ENCODE measurements around the gene CRACR2A. TPM values are rescaled to one million over a fixed set of nuclear protein-coding genes. Genes with fewer than 3 reads are reported as not detected.

The CRACR2A gene
- total RNA-seq, 2 experiments from 2014 or later: 28.2 to 31.1 TPM

- DNase-seq (ENCODE audit: low spot score): no peak
- BruUV-seq (replicated peaks): no TSS peak
- Histone ChIP-seq H3K4me1 (ENCODE audit: insufficient read depth, low read length, poor library complexity, severe bottlenecking) (no peaks in the 10 kb centered on the region), H3K27ac (ENCODE audit: low read depth, low read length, poor library complexity, severe bottlenecking) (no peak overlapping the region), H3K4me2 (ENCODE audit: low read length) (no peak overlapping the region), H3K79me2 (ENCODE audit: insufficient read depth, low read depth, low read length) (no peaks in the 10 kb centered on the region), H3K4me3 (ENCODE audit: low read depth, low read length, poor library complexity, severe bottlenecking) (no peak overlapping the region), H3K9me2 (ENCODE audit: insufficient read depth, low read length) (no peaks in the 10 kb centered on the region), H4K20me1 (ENCODE audit: insufficient read depth, low read length) (no peaks in the 10 kb centered on the region), H3K36me3 (ENCODE audit: insufficient read depth, low read length) (peaks cover 15% of the 10 kb centered on the region), H2AFZ (ENCODE audit: low read length) (no peak overlapping the region), H3K9me3 (ENCODE audit: low read length) (no peaks in the 10 kb centered on the region)
- CTCF ChIA-PET (ENCODE audit: unreplicated experiment): no interaction called here
- POLR2A ChIA-PET: no interaction called here
- TF ChIP-seq EZH2phosphoT487 (IDR thresholded peaks at IDR 0.05; ENCODE audit: borderline replicate concordance, low read depth, low read length): no peak
- TF ChIP-seq, protein P1, sequence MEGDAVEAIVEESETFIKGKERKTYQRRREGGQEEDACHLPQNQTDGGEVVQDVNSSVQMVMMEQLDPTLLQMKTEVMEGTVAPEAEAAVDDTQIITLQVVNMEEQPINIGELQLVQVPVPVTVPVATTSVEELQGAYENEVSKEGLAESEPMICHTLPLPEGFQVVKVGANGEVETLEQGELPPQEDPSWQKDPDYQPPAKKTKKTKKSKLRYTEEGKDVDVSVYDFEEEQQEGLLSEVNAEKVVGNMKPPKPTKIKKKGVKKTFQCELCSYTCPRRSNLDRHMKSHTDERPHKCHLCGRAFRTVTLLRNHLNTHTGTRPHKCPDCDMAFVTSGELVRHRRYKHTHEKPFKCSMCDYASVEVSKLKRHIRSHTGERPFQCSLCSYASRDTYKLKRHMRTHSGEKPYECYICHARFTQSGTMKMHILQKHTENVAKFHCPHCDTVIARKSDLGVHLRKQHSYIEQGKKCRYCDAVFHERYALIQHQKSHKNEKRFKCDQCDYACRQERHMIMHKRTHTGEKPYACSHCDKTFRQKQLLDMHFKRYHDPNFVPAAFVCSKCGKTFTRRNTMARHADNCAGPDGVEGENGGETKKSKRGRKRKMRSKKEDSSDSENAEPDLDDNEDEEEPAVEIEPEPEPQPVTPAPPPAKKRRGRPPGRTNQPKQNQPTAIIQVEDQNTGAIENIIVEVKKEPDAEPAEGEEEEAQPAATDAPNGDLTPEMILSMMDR (conservative IDR thresholded peaks at IDR 0.05; ENCODE audit: low read length): no peak
- intact Hi-C loops (cut with micrococcal nuclease; ENCODE audit: unreplicated experiment): no loop called here
These were observed 122.8 kb downstream of the CRACR2A start for GRCh38 chr12:3630111-3630510.

DNA sequence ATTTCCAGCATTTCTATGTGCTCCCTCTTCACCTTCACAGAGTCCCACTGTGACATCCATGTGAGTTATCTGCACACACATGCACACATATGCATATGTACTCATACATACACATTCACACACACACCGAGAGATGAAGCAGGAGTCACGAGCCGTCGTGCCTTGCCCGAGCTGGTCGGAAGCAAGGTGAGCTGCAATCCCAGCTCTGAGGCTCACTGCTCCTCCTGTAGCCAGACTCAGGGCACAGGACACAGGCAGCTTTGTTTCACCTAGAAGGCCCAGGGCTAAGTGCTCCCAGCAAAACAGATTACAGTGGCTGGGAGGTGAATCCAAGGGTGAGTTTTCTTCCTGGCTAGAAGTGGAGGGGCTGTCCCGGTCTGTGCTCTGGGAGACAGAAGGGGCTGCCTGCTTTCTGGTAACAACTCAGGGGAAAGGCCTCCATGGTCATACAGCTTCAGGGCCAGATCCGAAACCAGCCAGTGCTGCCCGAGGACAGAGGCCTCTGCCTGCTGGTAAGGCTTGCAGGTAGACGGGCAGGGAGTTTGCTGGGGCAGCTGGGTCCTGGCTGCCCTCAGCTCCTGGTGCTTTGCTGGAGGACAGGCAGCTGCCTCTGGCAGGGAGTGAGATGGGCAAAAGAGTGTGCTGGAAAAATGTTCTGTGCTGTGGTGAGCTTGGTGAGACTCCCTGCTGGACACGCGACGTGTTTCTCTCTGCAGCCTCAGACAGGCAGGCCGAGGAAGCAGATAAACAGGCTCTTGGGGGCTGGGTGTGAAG is 123.7 kb downstream of the CRACR2A start:
- intact Hi-C loops (cut with micrococcal nuclease; ENCODE audit: unreplicated experiment): no loop called here
- H2AFZ ChIP-seq (ENCODE audit: low read length): no peak overlapping the region
- H3K4me1 ChIP-seq (ENCODE audit: insufficient read depth, low read length, poor library complexity, severe bottlenecking): no peaks in the 10 kb centered on the region
- no peaks in the 10 kb centered on the region for H3K9me2 ChIP-seq (ENCODE audit: insufficient read depth, low read length)
- no peaks in the 10 kb centered on the region for H4K20me1 ChIP-seq (ENCODE audit: insufficient read depth, low read length)
- H3K79me2 ChIP-seq (ENCODE audit: insufficient read depth, low read depth, low read length): no peaks in the 10 kb centered on the region
- no peak overlapping the region for H3K4me3 ChIP-seq (ENCODE audit: low read depth, low read length, poor library complexity, severe bottlenecking)
- no TSS peak for BruUV-seq (replicated peaks)
- TF ChIP-seq EZH2phosphoT487 (IDR thresholded peaks at IDR 0.05; ENCODE audit: borderline replicate concordance, low read depth, low read length): no peak
- TF ChIP-seq, protein P1 (conservative IDR thresholded peaks at IDR 0.05; ENCODE audit: low read length): no peak
- ChIA-PET CTCF (ENCODE audit: unreplicated experiment) (no interaction called here), POLR2A (interaction anchor here (0.6 kb wide), 1 partner anchor 9 kb away, joined by 5 read pairs; no protein-coding TSS in a partner anchor)
- H3K9me3 ChIP-seq (ENCODE audit: low read length): no peaks in the 10 kb centered on the region
- H3K27ac ChIP-seq (ENCODE audit: low read depth, low read length, poor library complexity, severe bottlenecking): no peak overlapping the region
- H3K36me3 ChIP-seq (ENCODE audit: insufficient read depth, low read length): peaks cover 15% of the 10 kb centered on the region
- DNase-seq (ENCODE audit: low spot score): no peak
- H3K4me2 ChIP-seq (ENCODE audit: low read length): no peak overlapping the region

- H3K9me3 ChIP-seq (ENCODE audit: low read length): no peaks in the 10 kb centered on the region
- no peak for DNase-seq (ENCODE audit: low spot score)
- no peaks in the 10 kb centered on the region for H3K79me2 ChIP-seq (ENCODE audit: insufficient read depth, low read depth, low read length)
- no TSS peak for BruUV-seq (replicated peaks)
- CTCF ChIA-PET (ENCODE audit: unreplicated experiment): no interaction called here
- peaks cover 15% of the 10 kb centered on the region for H3K36me3 ChIP-seq (ENCODE audit: insufficient read depth, low read length)
- H3K4me3 ChIP-seq (ENCODE audit: low read depth, low read length, poor library complexity, severe bottlenecking): no peak overlapping the region
- no peaks in the 10 kb centered on the region for H3K9me2 ChIP-seq (ENCODE audit: insufficient read depth, low read length)
- no peak overlapping the region for H3K4me2 ChIP-seq (ENCODE audit: low read length)
- intact Hi-C loops (cut with micrococcal nuclease; ENCODE audit: unreplicated experiment): no loop called here
- no peak overlapping the region for H2AFZ ChIP-seq (ENCODE audit: low read length)
- H3K4me1 ChIP-seq (ENCODE audit: insufficient read depth, low read length, poor library complexity, severe bottlenecking): no peaks in the 10 kb centered on the region
- no peaks in the 10 kb centered on the region for H4K20me1 ChIP-seq (ENCODE audit: insufficient read depth, low read length)
- H3K27ac ChIP-seq (ENCODE audit: low read depth, low read length, poor library complexity, severe bottlenecking): no peak overlapping the region
- TF ChIP-seq, protein P1 (conservative IDR thresholded peaks at IDR 0.05; ENCODE audit: low read length): no peak
- no peak for TF ChIP-seq EZH2phosphoT487 (IDR thresholded peaks at IDR 0.05; ENCODE audit: borderline replicate concordance, low read depth, low read length)
- POLR2A ChIA-PET: no interaction called here
These were observed 124.3 kb downstream of the CRACR2A start for GRCh38 chr12:3628629-3629028.
